Measurements from ENCODE around the gene RNF167.

RNF167 gene

DNA sequence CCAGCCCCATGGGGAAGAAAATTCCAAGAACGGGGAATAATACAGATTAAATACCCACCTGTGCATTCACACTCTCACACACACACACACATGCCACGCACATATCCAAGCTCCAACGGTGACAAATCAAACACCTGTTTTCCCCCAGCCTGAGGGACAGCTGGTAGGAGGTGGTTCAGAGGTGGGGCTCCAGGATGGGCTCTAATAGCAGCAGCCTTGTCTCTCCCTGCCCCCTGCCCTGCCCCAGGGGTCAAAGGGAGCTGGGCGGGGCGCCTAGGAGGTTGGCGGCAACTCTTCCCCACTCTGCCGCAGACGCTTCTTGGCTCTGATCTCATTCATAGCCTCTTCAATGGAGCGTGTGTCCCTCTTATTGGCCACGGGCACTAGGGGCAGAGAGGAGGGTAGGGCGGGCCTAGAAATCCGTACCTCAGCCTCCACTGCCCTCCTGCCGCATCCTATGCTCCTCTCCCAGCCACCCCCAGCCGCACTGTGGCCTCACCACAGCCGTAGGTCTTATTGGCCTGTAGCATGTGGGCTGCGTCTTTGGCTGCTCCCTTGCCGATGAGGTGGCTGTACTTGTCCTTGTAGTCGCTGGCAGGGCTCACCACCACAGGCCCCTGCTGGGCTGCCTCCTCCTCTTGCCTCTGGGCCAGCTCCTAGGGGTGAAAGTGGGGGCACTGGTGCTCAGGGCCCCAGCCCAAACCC lies 19.3 kb downstream of the RNF167 start:
- TF ChIP-seq, protein P1, sequence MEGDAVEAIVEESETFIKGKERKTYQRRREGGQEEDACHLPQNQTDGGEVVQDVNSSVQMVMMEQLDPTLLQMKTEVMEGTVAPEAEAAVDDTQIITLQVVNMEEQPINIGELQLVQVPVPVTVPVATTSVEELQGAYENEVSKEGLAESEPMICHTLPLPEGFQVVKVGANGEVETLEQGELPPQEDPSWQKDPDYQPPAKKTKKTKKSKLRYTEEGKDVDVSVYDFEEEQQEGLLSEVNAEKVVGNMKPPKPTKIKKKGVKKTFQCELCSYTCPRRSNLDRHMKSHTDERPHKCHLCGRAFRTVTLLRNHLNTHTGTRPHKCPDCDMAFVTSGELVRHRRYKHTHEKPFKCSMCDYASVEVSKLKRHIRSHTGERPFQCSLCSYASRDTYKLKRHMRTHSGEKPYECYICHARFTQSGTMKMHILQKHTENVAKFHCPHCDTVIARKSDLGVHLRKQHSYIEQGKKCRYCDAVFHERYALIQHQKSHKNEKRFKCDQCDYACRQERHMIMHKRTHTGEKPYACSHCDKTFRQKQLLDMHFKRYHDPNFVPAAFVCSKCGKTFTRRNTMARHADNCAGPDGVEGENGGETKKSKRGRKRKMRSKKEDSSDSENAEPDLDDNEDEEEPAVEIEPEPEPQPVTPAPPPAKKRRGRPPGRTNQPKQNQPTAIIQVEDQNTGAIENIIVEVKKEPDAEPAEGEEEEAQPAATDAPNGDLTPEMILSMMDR (conservative IDR thresholded peaks at IDR 0.05; ENCODE audit: low read depth, low read length) = no peak
- no peak overlapping the region for H3K4me3 ChIP-seq (ENCODE audit: low read length)
- DNase-seq (ENCODE audit: low read depth) = no peak

DNA sequence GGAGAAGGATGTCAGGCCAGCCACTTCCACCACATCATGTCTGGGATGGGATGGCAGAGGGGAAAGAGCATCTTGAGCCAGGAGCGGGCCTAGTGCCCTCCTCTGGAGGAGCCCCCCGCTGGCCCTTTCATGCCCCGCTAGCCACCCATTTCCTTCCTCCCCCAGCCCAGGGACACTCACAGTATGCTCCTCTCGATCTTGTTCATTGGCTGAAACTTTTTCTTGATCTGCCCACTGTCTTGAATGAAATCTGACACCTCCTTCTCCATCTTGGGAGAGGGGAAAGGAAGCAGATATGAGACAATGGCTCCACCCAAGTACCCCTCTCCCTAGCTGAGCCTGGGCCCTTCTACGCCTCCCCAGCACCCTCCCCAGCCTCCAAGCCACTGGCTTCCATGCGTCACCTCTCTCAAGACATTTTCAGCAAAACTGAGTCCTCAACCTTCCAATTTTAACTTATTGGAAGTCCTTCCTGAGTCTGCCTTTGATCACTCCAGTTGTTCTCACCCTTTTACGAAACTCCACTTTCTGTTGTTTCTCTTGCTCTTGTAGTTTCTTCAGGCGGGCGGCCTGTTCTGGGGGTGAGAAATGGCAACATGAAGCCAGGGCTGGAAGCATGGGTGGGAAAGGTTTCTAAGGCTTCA lies 20.3 kb downstream of the RNF167 start:
- TF ChIP-seq, protein P1 (conservative IDR thresholded peaks at IDR 0.05; ENCODE audit: low read depth, low read length) = no peak
- no peak overlapping the region for H3K4me3 ChIP-seq (ENCODE audit: low read length)
- DNase-seq (ENCODE audit: low read depth) = no peak

DNA sequence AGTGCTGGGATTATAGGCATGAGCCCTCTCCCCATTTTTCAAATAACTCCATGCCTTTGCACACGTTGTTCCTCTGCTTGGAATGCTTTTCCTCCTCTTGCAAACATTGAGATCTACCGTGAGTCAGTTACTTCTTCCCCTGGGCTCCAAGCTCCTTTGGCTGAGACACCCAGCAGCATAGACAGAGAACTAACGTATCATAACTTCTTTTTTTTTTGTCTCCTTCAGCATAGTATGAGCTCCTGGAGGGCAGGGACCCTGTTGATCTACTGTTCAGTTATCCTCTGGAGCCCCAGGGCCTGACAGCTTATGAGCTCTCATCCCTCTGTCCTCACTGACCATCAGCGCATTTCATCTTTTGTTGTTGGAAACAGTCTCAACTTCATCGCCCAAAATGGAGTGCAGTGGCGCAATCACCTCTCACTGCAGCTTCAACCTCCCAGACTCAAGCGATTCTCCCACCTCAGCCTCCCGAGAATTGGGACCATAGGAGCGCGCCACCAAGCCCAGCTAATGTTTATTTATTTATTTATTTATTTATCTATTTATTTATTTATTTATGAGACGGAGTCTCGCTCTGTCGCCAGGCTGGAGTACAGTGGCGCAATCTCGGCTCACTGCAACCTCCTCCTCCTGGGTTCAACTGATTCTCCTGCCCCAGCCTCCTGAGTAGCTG lies 25.4 kb downstream of the RNF167 start:
- no peak for DNase-seq (ENCODE audit: low read depth)
- H3K4me3 ChIP-seq (ENCODE audit: low read length) = no peak overlapping the region
- TF ChIP-seq, protein P1 (conservative IDR thresholded peaks at IDR 0.05; ENCODE audit: low read depth, low read length) = no peak

DNA sequence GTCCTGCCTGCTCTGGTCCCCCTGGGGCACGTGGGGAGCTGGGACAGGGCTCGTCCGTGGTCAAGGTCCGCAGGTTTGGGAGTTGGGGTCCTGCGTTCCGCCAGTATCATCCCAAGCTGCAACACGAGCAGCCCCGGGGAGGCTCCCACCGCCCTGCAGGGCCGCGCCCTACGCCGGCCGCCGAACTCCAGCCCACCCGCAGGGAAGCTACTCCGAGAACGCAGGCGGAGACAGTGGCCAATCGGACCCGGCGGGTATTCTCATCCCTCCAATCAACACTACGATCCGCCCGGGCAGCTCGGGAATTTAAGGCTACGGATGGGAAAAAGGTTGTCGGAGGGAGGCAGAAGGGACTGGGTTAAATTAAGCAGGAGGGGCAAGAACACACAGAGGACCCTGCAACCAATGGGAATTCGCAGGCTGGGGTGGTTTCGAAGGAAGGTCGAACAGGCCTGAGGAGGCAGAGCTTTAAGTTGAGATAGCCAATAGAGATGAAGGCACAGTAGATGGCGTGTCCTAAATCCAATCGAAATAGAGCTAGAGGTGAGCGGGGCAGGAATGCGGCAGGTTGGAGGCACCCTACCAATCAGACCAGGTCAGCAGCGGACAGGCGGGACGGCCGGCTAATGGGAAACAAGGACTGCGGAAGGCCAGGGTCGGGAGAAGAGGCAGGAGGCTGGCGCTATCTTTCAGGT lies 26.9 kb downstream of the RNF167 start:
- TF ChIP-seq, protein P1 (conservative IDR thresholded peaks at IDR 0.05; ENCODE audit: low read depth, low read length) = no peak
- peak; percentile 100 for DNase-seq (ENCODE audit: low read depth)
- H3K4me3 ChIP-seq (ENCODE audit: low read length) = peak overlapping the region; percentile 93

DNA sequence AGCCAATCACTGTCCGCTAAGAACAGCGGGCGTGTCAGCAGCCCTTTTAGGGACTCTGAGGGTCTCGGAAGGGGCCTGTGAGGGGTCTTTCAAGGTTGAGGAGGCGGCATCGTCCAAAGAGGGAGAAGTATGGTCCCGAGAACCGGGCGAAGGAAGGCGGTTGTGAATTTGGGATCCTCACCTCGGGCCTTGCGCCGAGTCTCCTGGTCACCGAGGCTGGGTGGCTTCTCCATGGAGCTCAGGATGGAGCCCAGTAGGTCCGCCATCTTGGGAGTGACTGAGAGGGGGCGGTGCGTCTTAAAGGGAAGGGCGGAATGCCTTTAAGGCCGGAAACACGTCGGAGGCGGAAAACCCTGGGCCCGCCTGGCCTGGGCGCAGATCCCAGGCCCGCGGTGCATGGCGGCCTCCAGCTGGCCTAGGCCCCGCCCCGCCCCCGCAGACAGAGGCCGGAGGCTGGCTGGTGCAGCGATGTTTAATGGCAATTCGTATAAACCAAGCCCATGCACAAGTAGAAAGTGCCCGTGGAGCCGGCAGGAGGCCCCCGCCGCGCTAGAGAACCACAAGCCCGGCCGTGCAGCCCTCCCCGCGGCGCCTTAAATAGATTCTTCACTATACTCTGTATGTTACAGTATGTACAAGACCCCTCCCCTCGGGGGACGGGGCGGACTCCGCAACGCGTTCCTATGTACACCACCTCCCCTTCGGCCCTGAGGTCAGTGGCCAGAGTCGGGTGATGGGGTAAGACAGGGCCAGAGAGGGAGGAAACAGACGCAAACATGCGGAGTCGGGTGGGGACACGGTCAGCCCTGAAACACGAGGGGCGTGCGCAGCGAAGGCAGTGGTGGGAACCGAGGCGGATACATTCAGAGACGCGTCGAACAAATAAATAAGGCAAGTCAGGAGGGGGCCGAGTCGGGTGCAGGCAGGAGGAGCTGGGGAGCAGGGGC lies 27.7 kb downstream of the RNF167 start, which contains the start of gene SPAG7:
Gene SPAG7, minus strand, starts transcription at position 279 of the 947 bp plus-strand sequence. Its CDS starts 13 bp downstream, at position 266.
- TF ChIP-seq, protein P1 (conservative IDR thresholded peaks at IDR 0.05; ENCODE audit: low read depth, low read length) = no peak
- peak within 1 kb of the TSS; percentile 93 for H3K4me3 ChIP-seq (ENCODE audit: low read length)
- DNase-seq (ENCODE audit: low read depth) = peak; percentile 91

DNA sequence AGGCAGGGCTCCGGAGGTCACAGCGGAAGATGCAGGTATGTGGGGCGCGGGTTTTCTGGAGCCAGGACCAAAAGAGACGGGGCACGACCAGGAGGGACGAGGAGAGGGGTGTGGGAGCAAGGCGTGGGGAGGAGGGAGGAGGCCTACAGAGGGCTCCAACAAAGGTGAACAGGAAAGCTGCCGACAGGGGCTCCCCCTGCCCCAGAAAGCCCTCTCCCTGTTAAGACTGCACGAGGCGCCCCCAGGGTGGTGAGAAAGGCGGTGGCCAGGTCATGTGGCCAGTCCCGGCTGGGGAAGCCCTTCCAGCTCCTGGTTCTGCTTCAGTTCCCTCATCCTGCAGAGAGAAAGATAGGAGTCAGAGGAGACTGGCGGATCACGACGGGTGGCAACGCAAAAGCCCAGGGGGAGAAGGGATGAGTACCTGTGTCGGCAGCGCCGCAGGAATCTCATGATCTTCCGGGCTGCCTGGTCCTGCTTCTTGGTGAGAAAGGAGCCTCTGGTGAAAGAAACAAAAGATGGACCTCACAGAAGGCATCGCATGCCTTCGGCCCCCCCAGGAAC lies 28.5 kb downstream of the RNF167 start:
- TF ChIP-seq, protein P1 (conservative IDR thresholded peaks at IDR 0.05; ENCODE audit: low read depth, low read length) = no peak
- peak overlapping the region; percentile 93 for H3K4me3 ChIP-seq (ENCODE audit: low read length)
- no peak for DNase-seq (ENCODE audit: low read depth)

All from retinal pigment epithelial cell (primary cell).